Lung microvascular endothelial cell (primary cell): Measurements from ENCODE around the gene CRYBA4. TPM values are rescaled to one million over a fixed set of nuclear protein-coding genes. Genes with fewer than 3 reads are reported as not detected.

Source experiments
- DNase-seq, 2 donors: peaks; one replicate each; pipeline versions ENCODE4 v3.0.0 to v3.0.0-alpha.2; 2010; ENCODE audit warnings: low read depth in 2 of 2
- total RNA-seq: library from RNA; depleted of rRNA; stranded (reverse); fragments of >200 nt; gene quantifications from 2 replicates; pipeline ENCODE4 v1.2.1, GENCODE V29; 2014

The CRYBA4 gene
- total RNA-seq: not detected in 2 replicates

- no peak for DNase-seq
Measured at GRCh38 chr22:26621663-26622062, at the start of gene CRYBA4. TSS of gene CRYBA4 (plus strand) at chr22:26621963. CDS start at chr22:26622597, 634 bp downstream.

GRCh38 chr22:26573026-26573662, 48.6 kb upstream of the CRYBA4 start:
- DNase-seq: peak in 1 of 2 donors; percentile 83

GRCh38 chr22:26574001-26574723, 47.6 kb upstream of the CRYBA4 start:
- no peak for DNase-seq

- DNase-seq: peak in 1 of 2 donors; percentile 67
Measured at GRCh38 chr22:26576026-26576680, 45.6 kb upstream of the CRYBA4 start.

- no peak for DNase-seq
Measured at GRCh38 chr22:26577081-26577480, 44.7 kb upstream of the CRYBA4 start.

GRCh38 chr22:26579331-26579886, 42.4 kb upstream of the CRYBA4 start:
- no peak for DNase-seq

- DNase-seq: no peak
Measured at GRCh38 chr22:26580240-26580962, 41.4 kb upstream of the CRYBA4 start.

- no peak for DNase-seq
Measured at GRCh38 chr22:26581026-26581425, 40.7 kb upstream of the CRYBA4 start.

- no peak for DNase-seq
Measured at GRCh38 chr22:26581633-26582168, 40.1 kb upstream of the CRYBA4 start.

GRCh38 chr22:26584010-26584409, 37.8 kb upstream of the CRYBA4 start:
- no peak for DNase-seq

- DNase-seq: peak in 1 of 2 donors; percentile 70
Measured at GRCh38 chr22:26585104-26585790, 36.5 kb upstream of the CRYBA4 start.

GRCh38 chr22:26586556-26587325, 35.0 kb upstream of the CRYBA4 start:
- peak; percentile 73 to 89 for DNase-seq

GRCh38 chr22:26587991-26588613, 33.7 kb upstream of the CRYBA4 start:
- no peak for DNase-seq

- DNase-seq: peak in 1 of 2 donors; percentile 22
Measured at GRCh38 chr22:26588729-26589366, 32.9 kb upstream of the CRYBA4 start.

GRCh38 chr22:26589367-26589844, 32.4 kb upstream of the CRYBA4 start:
- peak; percentile 32 to 50 for DNase-seq

GRCh38 chr22:26589845-26590736, 31.7 kb upstream of the CRYBA4 start, which contains the start of gene TPST2:
TSS of gene TPST2 (minus strand) at chr22:26590132. CDS start at chr22:26541630, 48,502 bp downstream.
- peak; percentile 78 to 84 for DNase-seq

- DNase-seq: no peak
Measured at GRCh38 chr22:26592421-26592891, 29.3 kb upstream of the CRYBA4 start.
